HCT116 (cell line): ENCODE data around the gene CBX4. TPM values are rescaled to one million over a fixed set of nuclear protein-coding genes. Genes with fewer than 3 reads are reported as not detected.
A peak's percentile ranks its signal among the peaks of the same experiment; 100 is the strongest.

Source experiments
- ATAC-seq: fragments of 200-7000 bp; cut with Tn5 transposase; 2 replicates; pipeline ENCODE4 v1.9.1; 2020; ENCODE audit warnings: mild to moderate bottlenecking, moderate library complexity
- BruUV-seq: library from RNA; stranded (reverse); fragments of 400-500 nt; replicated peaks from 2 replicates; lab custom pipeline; 2021; lab: Mats Ljungman, UMichigan
- CTCF ChIA-PET: fragments of 300-600 bp; sonication (Branson Sonifier 250); formaldehyde crosslinking; loops from one replicate; lab custom pipeline; 2021; ENCODE audit warnings: antibody characterized with exemption; lab: Charles Lee
- POLR2A ChIA-PET: fragments of 300-600, 350-600 bp; sonication (Branson Sonifier 250); formaldehyde crosslinking; loops from one replicate; lab custom pipeline; 2021; ENCODE audit warnings: antibody characterized with exemption; lab: Charles Lee
- RAD21 ChIA-PET, 2 experiments: fragments of 300-600 bp; sonication (Branson Sonifier 250); formaldehyde crosslinking; loops; one replicate each; lab custom pipeline; 2023; ENCODE audit warnings: low total read pairs in 2 of 2; ENCODE audit not compliant: uncharacterized antibody in 2 of 2, unreplicated experiment in 2 of 2, low non-redundant PET in 1 of 2; lab: Charles Lee
- DNase-seq: peaks from one replicate; pipeline ENCODE4 v3.0.0-alpha.2; 2010; ENCODE audit warnings: low read depth, low spot score
- H2AFZ ChIP-seq: fragments of 200-600 bp; shearing (Covaris generic), sonication (generic); 2 replicates; pipeline ENCODE4 v1.6.1; 2017; ENCODE audit warnings: low read depth, mixed run types, mixed read lengths, antibody characterized with exemption, low read length; ENCODE audit not compliant: poor library complexity, severe bottlenecking
- H3K27ac ChIP-seq: 2 replicates; pipeline ENCODE4 v1.5.1; 2012; ENCODE audit warnings: low read depth, low read length
- H3K27me3 ChIP-seq: fragments of 200-600 bp; sonication (generic); 2 replicates; pipeline ENCODE4 v1.6.1; 2016; ENCODE audit warnings: mixed run types, low read length, mixed read lengths; ENCODE audit not compliant: insufficient read depth
- H3K36me3 ChIP-seq, 2 experiments: fragments of 200-500 bp in 1 of 2; fragments of 200-600 bp in 1 of 2; sonication (Bioruptor generic) in 1 of 2; sonication (generic) in 1 of 2; 2 replicates each; pipeline versions ENCODE4 v1.5.1 to v1.6.1; 2014 to 2016; ENCODE audit warnings: low read length in 2 of 2, inconsistent platforms in 1 of 2, mixed read lengths in 1 of 2, mixed run types in 1 of 2; ENCODE audit not compliant: insufficient read depth in 2 of 2, control insufficient read depth in 1 of 2
- H3K4me1 ChIP-seq, 2 experiments: fragments of 200-600 bp in 1 of 2; sonication (generic) in 1 of 2; 2 replicates each; pipeline versions ENCODE4 v1.5.1 to v1.6.1; 2012 to 2017; ENCODE audit warnings: low read length in 2 of 2, inconsistent platforms in 1 of 2, mild to moderate bottlenecking in 1 of 2, mixed read lengths in 1 of 2, mixed run types in 1 of 2, moderate library complexity in 1 of 2; ENCODE audit not compliant: insufficient read depth in 2 of 2, control insufficient read depth in 1 of 2
- H3K4me2 ChIP-seq: fragments of 200-600 bp; sonication (generic); 2 replicates; pipeline ENCODE4 v1.6.1; 2017; ENCODE audit warnings: mixed run types, low read length, mixed read lengths
- H3K4me3 ChIP-seq, 2 experiments: fragments of 200-600 bp in 1 of 2; sonication (generic) in 1 of 2; replicated peaks in 1 of 2; 2 replicates each; pipeline ENCODE4 v1.5.1; 2011 to 2016; ENCODE audit warnings: low read length in 2 of 2, control low read depth in 1 of 2, low read depth in 1 of 2, mild to moderate bottlenecking in 1 of 2, mixed read lengths in 1 of 2, mixed run types in 1 of 2
- H3K79me2 ChIP-seq: fragments of 200-600 bp; sonication (generic); 2 replicates; pipeline ENCODE4 v1.6.1; 2017; ENCODE audit warnings: mild to moderate bottlenecking, mixed run types, low read length, moderate library complexity, mixed read lengths; ENCODE audit not compliant: insufficient read depth
- H3K9ac ChIP-seq: fragments of 200-600 bp; sonication (generic); 2 replicates; pipeline ENCODE4 v1.6.1; 2016; ENCODE audit warnings: low read length, mixed read lengths
- H3K9me2 ChIP-seq: fragments of 200-600 bp; sonication (generic), shearing (Covaris generic); 2 replicates; pipeline ENCODE4 v1.6.1; 2017; ENCODE audit warnings: mixed run types, mild to moderate bottlenecking, moderate library complexity; ENCODE audit not compliant: insufficient read depth
- H3K9me3 ChIP-seq, 2 experiments: fragments of 200-500 bp in 1 of 2; fragments of 200-600 bp in 1 of 2; sonication (Bioruptor generic) in 1 of 2; sonication (generic) in 1 of 2; 2 replicates each; pipeline ENCODE4 v1.6.1; 2014 to 2017; ENCODE audit warnings: low read length in 2 of 2, mixed read lengths in 2 of 2, inconsistent platforms in 1 of 2, low read depth in 1 of 2, mild to moderate bottlenecking in 1 of 2, mixed run types in 1 of 2, moderate library complexity in 1 of 2; ENCODE audit not compliant: control insufficient read depth in 1 of 2, insufficient read depth in 1 of 2
- H4K20me1 ChIP-seq: fragments of 200-600 bp; sonication (generic), shearing (Covaris generic); 2 replicates; pipeline ENCODE4 v1.6.1; 2017; ENCODE audit warnings: mixed run types, mild to moderate bottlenecking, moderate library complexity; ENCODE audit not compliant: insufficient read depth
- EGR1 ChIP-seq: IDR thresholded peaks from 2 replicates; pipeline ENCODE4 v1.6.1; 2012; ENCODE audit warnings: low read depth
- MAX ChIP-seq: IDR thresholded peaks from 2 replicates; pipeline ENCODE4 v1.6.1; 2012
- POLR2AphosphoS5 ChIP-seq: IDR thresholded peaks from 2 replicates; pipeline ENCODE4 v1.6.1; 2011; ENCODE audit warnings: mild to moderate bottlenecking, low read depth, low read length, moderate library complexity
- SRF ChIP-seq: IDR thresholded peaks from 2 replicates; pipeline ENCODE4 v1.6.1; 2012; ENCODE audit warnings: low read depth
- TCF7L2 ChIP-seq: IDR thresholded peaks from 2 replicates; pipeline ENCODE4 v1.7.0; 2011; ENCODE audit warnings: borderline replicate concordance, inconsistent platforms; ENCODE audit not compliant: insufficient read depth, insufficient read length; ENCODE audit errors: extremely low read depth
- YY1 ChIP-seq: IDR thresholded peaks from 2 replicates; pipeline ENCODE4 v1.6.1; 2011; ENCODE audit warnings: low read length, low read depth, moderate library complexity, mild to moderate bottlenecking; ENCODE audit not compliant: insufficient replicate concordance; ENCODE audit errors: extremely low read depth
- intact Hi-C: fragments of 100-400 bp; cut with micrococcal nuclease; formaldehyde crosslinking; loops from 2 replicates; pipeline ENCODE4 v1.10.0; 2022
- total RNA-seq: library from RNA; stranded (reverse); gene quantifications from one replicate; pipeline ENCODE4 v1.2.1, GENCODE V29; 2021; ENCODE audit not compliant: unreplicated experiment

CBX4 gene
- total RNA-seq, 1 experiment from 2014 or later: 60.9 TPM

DNA sequence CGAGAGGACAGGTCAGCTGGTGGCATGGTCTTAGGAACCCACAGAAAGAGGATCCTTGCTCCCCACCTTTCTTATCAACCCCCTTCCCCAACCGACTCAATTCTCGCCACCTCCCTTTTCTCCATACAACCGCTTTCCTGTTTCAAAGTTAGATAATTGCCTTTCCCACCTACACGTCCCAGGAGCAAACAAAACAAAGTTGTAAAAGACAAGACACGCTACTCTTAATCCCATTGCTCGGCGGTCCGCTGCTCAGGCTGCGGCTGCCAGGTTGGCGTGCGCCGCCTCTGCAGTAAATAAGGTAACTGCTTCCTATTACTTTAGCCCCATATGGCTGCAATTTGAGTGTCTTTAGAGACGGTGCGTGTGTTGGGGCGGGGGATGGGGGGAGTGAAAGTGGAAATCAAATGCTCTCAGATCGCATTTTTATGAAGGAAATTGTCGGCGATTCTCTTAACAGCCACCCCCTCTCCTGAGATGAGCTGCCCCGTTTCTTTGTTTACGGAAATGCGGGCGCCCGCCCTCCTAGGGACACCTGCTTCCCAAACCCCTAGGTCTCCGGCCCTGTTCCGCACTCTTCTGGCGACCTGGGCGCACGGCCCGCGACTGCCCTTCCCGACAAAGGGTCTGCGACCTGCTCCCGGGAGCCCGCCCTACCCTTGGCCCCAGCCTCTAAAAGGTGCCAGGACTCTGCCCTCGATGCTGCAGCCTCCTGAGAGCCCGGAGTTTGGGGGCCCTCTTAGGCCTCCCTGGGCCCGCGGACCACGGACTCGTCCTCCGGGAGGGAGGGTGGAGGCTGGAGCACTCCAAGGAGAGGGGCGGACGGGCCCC lies 38.7 kb downstream of the CBX4 start:
- H2AFZ ChIP-seq: peak overlapping the region; percentile 75
- peak overlapping the region; percentile 70 for H3K9ac ChIP-seq
- H3K4me2 ChIP-seq: peak overlapping the region; percentile 98
- DNase-seq (peak; percentile 50), ATAC-seq (peak; percentile 35)
- peak; percentile 28; the same call in 1 of the 2 replicates for TF ChIP-seq POLR2AphosphoS5
- no peak for TF ChIP-seq TCF7L2
- peak; percentile 69; the same call in 1 of the 2 replicates for TF ChIP-seq MAX
- TF ChIP-seq EGR1: no peak
- TF ChIP-seq SRF: peak; percentile 96
- TF ChIP-seq YY1: peak; percentile 85
- TSS peak; percentile 80 for BruUV-seq
- H4K20me1 ChIP-seq: no peaks in the 10 kb centered on the region
- intact Hi-C loops: no loop called here
- peak overlapping the region; percentile 73 to 75 for H3K4me3 ChIP-seq
- H3K9me3 ChIP-seq: no peaks in the 10 kb centered on the region
- no peaks in the 10 kb centered on the region for H3K9me2 ChIP-seq
- ChIA-PET CTCF (interaction anchor here (0.7 to 2.0 kb wide), 5 partner anchors 10 to 191 kb away, joined by 3 to 11 read pairs (median 3); no protein-coding TSS in a partner anchor), RAD21 (interaction anchor here in 1 of 2 experiments (1.2 kb wide), 1 partner anchor 55 kb away, joined by 5 read pairs; no protein-coding TSS in a partner anchor), POLR2A (interaction anchor here (0.6 to 3.2 kb wide), 8 partner anchors 10 to 190 kb away, joined by 3 to 11 read pairs (median 3); partner anchors contain the start of genes CBX2 and CBX4)
- peaks cover 0 to 4% of the 10 kb centered on the region in 2 experiments; a peak in 2 of 4 replicates for H3K36me3 ChIP-seq
- H3K4me1 ChIP-seq: peaks cover 32 to 54% of the 10 kb centered on the region in 2 experiments
- H3K27me3 ChIP-seq: no peaks in the 10 kb centered on the region
- peaks cover 11% of the 10 kb centered on the region; the same call in 1 of the 2 replicates for H3K79me2 ChIP-seq
- H3K27ac ChIP-seq: peak overlapping the region; percentile 91
